OCI-M1 (cell line): ENCODE results near the gene KCNJ12.
"Not testable (repeated sequence)": the region's sequence is repeated elsewhere in the genome, so short reads cannot be mapped to it uniquely, and the experiment has no call there.

Source experiments
- DNase-seq: peaks from one replicate; lab custom pipeline; 2025; lab: John Stamatoyannopoulos, UW

KCNJ12 gene

DNA sequence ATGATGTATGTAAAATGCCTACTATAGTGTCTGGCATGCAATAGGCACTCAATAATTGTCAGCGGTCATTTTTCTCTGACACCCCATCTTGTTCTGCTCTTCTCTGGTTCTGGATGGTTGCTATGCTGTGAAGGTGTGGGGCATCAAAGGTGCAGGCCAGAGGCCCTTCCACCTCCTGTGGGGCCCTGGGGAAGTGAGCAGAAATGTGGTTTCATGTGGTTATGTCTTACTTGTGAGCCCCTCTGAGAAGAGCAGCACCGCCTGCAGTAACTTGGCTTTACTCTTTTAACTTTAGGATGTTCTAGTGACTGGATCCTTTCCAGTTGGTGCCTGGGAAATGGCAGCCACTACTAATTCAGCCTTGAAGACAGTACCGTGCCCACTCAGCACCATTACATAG, 32.1 kb downstream of the KCNJ12 start:
- not testable (repeated sequence) for DNase-seq

DNA sequence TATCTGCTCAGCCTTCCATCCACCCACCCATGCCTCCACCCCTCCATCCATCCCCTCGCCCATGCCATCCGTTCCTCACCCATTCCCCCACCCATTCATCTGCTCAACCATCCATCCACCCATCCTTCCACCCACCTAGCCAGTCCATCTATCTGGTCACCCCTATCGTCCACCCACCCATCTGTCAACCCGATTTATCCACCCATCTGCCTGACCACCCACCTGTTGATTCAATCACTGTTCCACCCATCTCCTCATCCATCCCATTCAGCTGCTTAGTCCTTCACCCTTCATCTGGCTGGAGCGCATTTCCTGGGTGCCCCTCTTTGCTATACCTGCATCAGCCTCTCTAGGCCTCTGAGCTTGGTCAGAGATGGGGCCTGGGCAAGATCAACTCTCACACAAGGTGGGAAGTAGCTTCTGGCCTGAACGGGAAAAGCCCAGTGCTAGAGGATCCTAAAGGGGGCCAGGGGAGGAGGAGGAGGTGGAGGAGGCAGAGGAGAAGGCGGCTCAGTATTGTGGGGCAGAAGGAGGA, 32.7 kb downstream of the KCNJ12 start:
- DNase-seq: not testable (repeated sequence)

GRCh38 chr17:21409388-21409787, 33.2 kb downstream of the KCNJ12 start:
- DNase-seq: not testable (repeated sequence)

DNA sequence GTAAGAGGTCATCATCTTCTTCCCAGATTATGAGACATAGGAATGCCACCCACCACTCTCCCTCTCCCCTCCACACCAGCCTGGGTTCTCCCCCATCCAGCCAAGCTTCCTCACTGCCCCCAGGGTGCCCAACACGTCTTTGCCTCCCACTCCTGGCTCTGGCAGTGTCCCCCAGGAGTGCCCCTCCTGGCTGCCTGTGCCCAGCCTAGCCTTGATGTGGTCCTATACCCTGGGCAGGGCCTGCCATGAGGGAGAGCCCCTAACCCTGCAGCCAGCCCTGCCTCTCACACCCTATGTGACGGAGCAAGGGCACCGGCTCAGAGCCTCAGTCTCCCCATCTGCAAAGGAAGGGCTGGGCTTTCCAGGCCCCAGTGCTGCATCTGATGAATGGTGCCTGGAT, 33.8 kb downstream of the KCNJ12 start:
- DNase-seq: not testable (repeated sequence)

- DNase-seq: not testable (repeated sequence)
These were observed 34.2 kb downstream of the KCNJ12 start for GRCh38 chr17:21410371-21410770.

GRCh38 chr17:21410906-21411678, 34.9 kb downstream of the KCNJ12 start:
- not testable (repeated sequence) for DNase-seq

DNA sequence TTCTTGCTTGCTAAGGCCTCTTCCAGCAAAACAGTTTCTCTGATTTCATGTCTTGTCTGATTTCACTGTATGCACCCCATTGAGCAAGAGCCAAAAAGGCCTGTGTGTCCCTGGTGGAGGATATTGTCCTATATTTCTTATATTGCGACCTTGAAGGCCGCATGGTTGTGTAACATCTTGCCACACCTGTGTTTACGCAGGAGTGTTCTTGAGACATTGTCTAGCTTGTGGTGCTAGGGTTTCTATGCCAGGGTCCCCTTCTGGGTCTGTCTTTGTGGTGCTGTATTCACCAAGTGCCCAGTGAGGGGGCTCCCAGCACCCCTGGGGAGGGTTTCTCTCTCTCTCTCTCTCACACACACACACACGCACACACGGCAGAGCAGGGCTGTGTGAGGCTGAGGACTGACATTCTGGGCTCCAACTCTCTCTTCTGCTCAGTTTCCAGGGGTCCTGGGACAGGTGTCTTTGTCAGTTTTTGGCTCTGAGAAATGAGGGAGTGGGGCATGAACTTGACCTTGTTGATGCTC, 35.6 kb downstream of the KCNJ12 start:
- DNase-seq: not testable (repeated sequence)

DNA sequence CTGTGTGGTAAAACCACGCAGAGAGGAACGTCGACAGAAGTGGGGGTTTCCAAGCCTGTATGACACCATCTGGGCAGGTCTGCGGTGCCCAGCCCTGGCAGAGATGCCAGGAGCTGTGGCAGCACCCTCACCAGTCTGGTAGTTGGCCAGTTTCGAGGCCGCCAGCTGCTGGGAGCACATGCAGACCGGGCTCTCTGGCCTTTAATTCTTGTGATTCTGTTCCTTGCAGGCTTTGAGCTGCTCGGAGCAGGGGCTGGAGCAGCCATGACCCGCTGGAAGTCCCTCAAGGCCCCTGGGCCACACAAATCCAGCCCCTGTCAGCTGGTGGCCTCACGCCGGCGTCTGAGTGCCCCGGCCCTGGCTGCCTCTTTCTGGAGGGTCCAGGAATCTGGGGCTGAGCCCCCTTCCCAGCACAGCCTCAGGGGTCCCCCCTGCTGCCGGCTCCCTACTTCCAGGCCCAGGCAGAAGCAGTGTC, 36.1 kb downstream of the KCNJ12 start:
- DNase-seq: not testable (repeated sequence)

- DNase-seq: not testable (repeated sequence)
These were observed 37.6 kb downstream of the KCNJ12 start for GRCh38 chr17:21413570-21414279.

DNA sequence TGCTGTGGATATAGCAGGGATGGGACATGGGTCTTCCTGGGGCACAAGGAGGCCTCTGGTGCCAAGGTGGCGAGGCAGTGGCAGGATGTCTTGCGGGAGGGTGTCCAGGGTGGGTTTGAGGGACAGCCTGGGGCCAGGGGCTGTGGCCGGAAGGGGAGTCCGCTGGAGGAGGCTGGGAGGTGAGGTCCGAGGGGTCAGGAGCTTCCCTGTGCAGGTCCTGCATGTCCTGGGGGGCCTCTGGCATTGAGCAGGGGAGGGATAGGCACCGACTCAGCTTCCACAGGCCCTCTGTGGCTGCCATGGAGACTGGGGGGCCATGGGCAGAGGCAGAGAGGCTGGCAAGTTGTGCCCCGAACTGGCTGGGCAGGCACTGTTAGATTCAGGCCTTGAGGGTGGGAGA, 38.5 kb downstream of the KCNJ12 start:
- DNase-seq: not testable (repeated sequence)

DNA sequence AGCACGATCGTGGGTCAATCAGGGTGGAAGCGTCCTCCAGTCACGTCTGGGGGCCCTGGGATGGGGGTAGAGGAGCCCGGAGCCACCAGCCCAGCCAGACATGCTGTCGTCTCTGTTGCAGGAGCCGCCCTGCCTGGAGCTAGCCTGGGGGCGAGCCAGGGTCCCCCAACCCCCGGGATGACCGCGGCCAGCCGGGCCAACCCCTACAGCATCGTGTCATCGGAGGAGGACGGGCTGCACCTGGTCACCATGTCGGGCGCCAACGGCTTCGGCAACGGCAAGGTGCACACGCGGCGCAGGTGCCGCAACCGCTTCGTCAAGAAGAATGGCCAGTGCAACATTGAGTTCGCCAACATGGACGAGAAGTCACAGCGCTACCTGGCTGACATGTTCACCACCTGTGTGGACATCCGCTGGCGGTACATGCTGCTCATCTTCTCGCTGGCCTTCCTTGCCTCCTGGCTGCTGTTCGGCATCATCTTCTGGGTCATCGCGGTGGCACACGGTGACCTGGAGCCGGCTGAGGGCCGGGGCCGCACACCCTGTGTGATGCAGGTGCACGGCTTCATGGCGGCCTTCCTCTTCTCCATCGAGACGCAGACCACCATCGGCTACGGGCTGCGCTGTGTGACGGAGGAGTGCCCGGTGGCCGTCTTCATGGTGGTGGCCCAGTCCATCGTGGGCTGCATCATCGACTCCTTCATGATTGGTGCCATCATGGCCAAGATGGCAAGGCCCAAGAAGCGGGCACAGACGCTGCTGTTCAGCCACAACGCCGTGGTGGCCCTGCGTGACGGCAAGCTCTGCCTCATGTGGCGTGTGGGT, 39.2 kb downstream of the KCNJ12 start:
- not testable (repeated sequence) for DNase-seq

DNA sequence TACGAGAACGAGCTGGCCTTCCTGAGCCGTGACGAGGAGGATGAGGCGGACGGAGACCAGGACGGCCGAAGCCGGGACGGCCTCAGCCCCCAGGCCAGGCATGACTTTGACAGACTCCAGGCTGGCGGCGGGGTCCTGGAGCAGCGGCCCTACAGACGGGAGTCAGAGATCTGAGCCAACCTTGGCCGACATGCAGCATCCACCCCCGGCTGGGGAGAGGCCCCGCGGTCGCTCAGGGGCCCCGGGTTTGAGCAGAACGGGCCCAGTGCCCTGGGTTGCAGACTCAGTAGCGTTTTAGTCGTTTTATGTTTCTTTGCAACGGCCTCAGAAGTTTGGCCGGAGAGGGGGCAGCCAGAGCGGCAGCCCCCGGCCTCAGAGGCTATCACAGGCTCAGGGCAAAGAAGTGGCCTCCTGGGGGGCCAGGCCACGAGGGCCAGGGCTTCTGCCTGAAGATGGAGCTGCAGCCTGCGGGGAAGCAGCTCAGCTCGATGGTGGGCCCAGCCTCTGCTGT, 40.4 kb downstream of the KCNJ12 start:
- not testable (repeated sequence) for DNase-seq

GRCh38 chr17:21417349-21417748, 41.2 kb downstream of the KCNJ12 start:
- DNase-seq: not testable (repeated sequence)

DNA sequence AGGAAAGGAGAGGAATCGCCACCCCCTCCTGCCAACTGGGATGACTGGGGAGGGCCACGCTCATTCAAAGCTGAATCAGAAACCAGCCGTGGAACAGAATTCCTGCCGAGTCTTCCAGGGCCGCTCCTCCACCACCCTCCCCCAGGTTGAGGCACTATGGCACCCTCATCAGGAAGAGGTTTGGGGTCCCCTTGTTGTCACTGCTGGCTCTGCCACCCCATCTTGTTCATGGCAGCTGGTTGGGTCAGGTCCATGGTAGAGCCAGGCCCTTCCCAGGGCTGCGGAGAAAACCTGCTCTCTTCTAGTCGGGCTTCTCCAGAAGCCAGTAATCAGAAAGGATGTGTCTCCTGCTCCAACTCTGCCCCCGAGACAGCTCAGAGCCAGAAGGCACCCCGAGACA, 41.8 kb downstream of the KCNJ12 start:
- DNase-seq: no peak

DNA sequence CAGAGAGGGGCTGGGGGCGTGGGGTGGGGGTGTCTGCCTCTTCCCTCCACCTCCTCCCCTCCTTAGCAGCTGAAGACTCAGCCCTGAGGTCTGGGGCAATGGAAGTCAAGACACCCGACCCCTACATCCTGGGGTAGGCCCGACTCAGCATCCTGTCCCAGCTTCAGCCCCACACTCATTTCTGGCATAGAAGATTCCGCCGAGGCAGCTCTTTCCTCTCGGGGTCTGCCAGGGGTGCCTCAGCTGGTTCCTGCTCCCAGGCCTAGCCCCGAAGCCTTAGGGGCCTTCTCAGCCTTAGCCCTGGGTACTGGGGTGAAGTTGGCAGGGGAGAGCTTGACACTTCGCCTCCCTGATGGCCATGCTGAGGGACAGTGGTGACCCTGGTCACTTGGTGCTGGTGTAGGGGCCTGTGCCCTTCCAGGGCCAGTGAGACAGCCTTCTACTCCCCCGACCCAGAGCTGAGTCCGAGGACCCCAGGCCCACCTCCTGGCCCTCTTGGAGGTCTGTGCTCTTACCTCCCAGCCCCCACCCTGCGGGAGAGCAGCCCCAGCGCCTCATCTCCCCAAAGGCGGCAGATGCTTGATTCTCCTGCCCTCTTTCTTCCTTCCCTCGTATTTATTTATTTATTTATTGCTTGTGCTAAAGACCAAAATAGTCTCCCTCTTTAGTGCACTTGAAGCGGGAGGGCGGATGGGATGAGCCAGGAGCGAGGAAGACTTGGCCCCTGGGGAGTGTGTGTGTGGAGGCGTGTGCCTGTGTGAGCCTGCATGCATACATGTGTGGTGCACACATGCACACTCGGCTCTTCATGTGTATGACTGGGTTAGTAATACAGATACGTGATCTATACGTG, 42.5 kb downstream of the KCNJ12 start:
- no peak for DNase-seq

DNA sequence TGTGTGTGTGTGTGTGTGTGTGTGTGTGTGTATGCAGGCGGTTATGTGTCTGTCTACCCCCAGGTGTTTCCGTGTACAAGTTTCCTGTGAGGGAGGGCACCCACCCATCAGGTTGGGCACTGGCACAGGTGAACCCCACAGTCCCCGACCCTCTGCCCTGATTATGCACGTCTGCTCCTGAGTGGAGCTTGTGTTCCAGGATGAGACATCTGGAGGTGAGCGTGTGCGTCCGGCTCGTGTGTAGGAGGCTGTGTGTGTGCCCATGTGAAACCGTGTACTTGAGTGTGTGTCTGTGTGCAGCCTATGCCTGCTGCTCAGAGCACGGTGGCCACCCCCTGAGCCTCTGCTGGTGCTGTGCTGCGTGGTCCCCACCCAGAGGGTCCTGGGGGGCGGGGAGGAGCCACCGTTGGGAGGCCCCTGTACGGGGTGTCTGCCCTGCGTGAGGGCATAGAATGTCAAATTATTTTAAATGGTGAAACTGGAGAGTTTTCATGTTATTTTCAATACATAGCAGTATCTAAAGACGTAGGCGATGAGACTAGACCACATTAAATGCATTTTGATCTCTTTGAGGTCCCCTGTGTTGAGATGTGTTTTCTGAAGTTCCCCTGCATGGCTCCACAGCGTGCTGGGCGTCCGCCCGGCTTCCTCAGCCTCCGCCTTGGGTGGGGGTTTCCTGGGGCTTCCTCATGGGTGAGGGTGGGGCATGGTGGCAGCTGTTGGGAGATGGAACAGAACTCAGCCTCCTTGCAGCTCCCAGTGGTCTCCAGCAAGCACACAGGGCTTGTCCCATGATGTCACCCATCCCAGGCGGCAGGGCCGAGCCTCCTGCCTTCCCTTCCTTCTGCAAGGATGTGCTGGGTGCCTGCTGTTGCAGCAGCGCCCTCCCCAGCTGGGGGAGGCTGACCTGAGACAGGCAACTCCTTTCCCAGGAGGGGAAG, 43.4 kb downstream of the KCNJ12 start:
- DNase-seq: no peak

- DNase-seq: not testable (repeated sequence)
These were observed 44.4 kb downstream of the KCNJ12 start for GRCh38 chr17:21420503-21421090.

GRCh38 chr17:21421421-21422310, 45.5 kb downstream of the KCNJ12 start:
- not testable (repeated sequence) for DNase-seq
